Activated CD8-positive, alpha-beta T cell treated with anti-CD3 and anti-CD28 coated beads, Interleukin-2, amount 10 ng/mL, durations not matched to agents 7 days and 5 days (primary cell): ENCODE measurements around the gene SLC22A5. TPM values are rescaled to one million over a fixed set of nuclear protein-coding genes. Genes with fewer than 3 reads are reported as not detected.

Source experiments
- ATAC-seq: fragments of 150-1000 bp; cut with Tn5 transposase; one replicate; pipeline ENCODE4 v1.10.0; 2021; ENCODE audit warnings: moderate library complexity
- CTCF ChIA-PET: fragments of 350-600 bp; sonication (Branson Sonifier 250); formaldehyde crosslinking; loops from one replicate; lab custom pipeline; 2021; ENCODE audit warnings: antibody characterized with exemption; lab: Charles Lee
- POLR2A ChIA-PET: fragments of 350-600 bp; sonication (Branson Sonifier 250); formaldehyde crosslinking; loops from one replicate; lab custom pipeline; 2021; ENCODE audit warnings: antibody characterized with exemption; lab: Charles Lee
- DNase-seq: peaks from one replicate; pipeline ENCODE4 v3.0.0-alpha.2; 2020
- H3K27ac Mint-ChIP-seq: one replicate; pipeline ENCODE4 v1.8.0; 2021; ENCODE audit warnings: mild to moderate bottlenecking, mixed read lengths
- H3K27me3 Mint-ChIP-seq: one replicate; pipeline ENCODE4 v1.8.0; 2021; ENCODE audit warnings: low read depth, mixed read lengths
- H3K36me3 Mint-ChIP-seq: one replicate; pipeline ENCODE4 v1.8.0; 2021; ENCODE audit warnings: low read depth, mixed read lengths
- H3K4me1 Mint-ChIP-seq: one replicate; pipeline ENCODE4 v1.8.0; 2021; ENCODE audit warnings: low read depth, mixed read lengths
- H3K4me3 Mint-ChIP-seq: one replicate; pipeline ENCODE4 v1.8.0; 2021; ENCODE audit warnings: mild to moderate bottlenecking, mixed read lengths
- H3K9me3 Mint-ChIP-seq: one replicate; pipeline ENCODE4 v1.8.0; 2022; ENCODE audit warnings: mixed read lengths; ENCODE audit not compliant: insufficient read depth
- total RNA-seq, 2 experiments: library from RNA; stranded (reverse); gene quantifications; one replicate each; pipeline ENCODE4 v1.2.3, GENCODE V29; 2021

SLC22A5 gene
- total RNA-seq, 2 experiments from 2014 or later, result 2.2 to 3.5 TPM

DNA sequence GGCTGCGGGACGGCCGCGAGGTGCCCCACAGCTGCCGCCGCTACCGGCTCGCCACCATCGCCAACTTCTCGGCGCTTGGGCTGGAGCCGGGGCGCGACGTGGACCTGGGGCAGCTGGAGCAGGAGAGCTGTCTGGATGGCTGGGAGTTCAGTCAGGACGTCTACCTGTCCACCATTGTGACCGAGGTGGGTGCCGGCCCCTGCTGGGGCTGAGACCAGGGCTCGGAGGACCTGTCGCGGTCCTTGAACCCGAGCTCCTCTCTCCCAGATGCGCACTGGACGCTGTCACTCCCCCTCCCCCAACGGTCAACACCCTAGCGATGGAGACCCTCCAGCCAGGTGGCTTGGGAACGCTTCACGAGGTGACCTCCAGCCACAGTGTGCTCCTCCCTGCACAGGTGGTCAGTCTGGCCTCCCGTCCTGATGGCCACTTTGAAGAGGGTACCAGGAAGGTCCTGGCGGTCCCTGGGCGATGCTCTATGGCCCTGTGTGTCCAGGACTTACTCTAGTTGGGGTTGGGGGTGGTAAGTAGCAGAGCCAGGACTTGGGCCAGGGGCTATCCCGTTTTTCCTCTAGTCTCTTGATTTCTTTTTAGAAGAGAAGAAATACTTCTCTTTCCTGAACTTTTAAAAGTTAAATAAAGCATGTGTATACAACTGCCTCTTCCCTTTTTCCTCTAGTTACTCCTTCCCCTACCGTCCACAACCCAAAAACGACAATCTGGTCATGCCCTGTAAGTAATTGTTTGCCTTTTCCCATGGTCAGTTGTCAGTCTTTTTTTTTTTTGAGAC is 866 bp downstream of the SLC22A5 start:
- no peaks in the 10 kb centered on the region for H3K36me3 Mint-ChIP-seq
- H3K4me3 Mint-ChIP-seq, result peak overlapping the region; percentile 73
- POLR2A ChIA-PET, result interaction anchor here (0.6 to 2.1 kb wide), 3 partner anchors 77 to 142 kb away, joined by 3 to 6 read pairs (median 4); partner anchors contain the start of gene IRF1
- DNase-seq, result no peak
- no peaks in the 10 kb centered on the region for H3K9me3 Mint-ChIP-seq
- H3K27me3 Mint-ChIP-seq, result no peaks in the 10 kb centered on the region
- CTCF ChIA-PET, result interaction anchor here (0.7 to 2.5 kb wide), 9 partner anchors 9 to 450 kb away, joined by 3 to 8 read pairs (median 4); no protein-coding TSS in a partner anchor
- peaks cover 21% of the 10 kb centered on the region for H3K4me1 Mint-ChIP-seq
- ATAC-seq, result no peak
- peak overlapping the region; percentile 73 for H3K27ac Mint-ChIP-seq

DNA sequence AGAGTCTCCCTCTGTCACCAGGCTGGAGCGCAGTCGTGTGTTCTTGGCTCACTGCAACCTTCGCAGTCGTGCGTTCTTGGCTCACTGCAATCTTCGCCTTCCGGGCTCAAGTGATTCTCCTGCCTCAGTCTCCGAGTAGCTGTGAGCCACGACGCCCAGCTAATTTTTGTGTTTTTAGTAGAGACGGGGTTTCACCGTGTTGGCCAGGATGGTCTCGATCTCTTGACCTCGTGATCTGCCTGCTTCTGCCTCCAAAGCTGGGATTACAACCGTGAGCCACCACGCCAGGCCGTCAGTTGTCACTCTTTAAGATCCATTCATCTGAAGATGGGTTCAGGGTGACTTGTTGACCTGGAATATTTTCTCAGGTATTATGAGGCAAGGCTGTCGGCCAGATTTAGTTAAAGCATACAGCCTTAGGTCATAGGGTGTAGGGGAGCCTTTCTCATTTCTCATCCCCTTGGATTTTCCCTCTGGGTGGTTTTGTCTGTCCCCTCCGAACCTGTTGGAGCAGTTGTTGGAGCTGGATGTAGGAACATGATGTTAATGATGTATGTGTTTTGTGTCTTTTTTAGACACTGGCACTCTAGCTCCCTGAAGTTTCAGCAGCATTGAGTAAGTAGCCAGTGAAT is 1.6 kb downstream of the SLC22A5 start:
- no peaks in the 10 kb centered on the region for H3K36me3 Mint-ChIP-seq
- H3K9me3 Mint-ChIP-seq, result no peaks in the 10 kb centered on the region
- peak overlapping the region; percentile 73 for H3K27ac Mint-ChIP-seq
- ChIA-PET CTCF (interaction anchor here (0.7 to 1.7 kb wide), 7 partner anchors 14 to 308 kb away, joined by 3 to 4 read pairs (median 3); no protein-coding TSS in a partner anchor), POLR2A (no interaction called here)
- DNase-seq, result no peak
- peak overlapping the region; percentile 73 for H3K4me3 Mint-ChIP-seq
- H3K27me3 Mint-ChIP-seq, result no peaks in the 10 kb centered on the region
- H3K4me1 Mint-ChIP-seq, result peaks cover 21% of the 10 kb centered on the region
- no peak for ATAC-seq

DNA sequence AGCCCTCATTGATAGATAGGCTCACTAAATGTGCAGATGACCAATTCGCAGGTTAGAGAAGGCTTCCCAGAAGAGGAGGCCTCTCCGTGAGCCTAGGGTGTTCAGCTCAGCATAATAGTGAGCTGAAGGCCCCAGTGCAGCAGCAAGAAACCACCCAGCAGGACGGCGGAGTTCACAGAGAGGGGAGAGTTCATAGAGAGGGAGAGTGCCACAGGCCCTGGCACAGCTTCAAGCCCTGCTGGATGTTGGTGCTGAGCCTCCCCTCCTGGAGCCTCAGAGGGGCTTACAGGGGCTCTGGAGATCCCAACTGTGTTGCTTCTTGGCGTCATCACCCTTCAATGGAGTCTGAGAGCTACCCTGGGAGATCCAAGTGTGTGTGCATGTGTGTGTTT is 2.1 kb downstream of the SLC22A5 start:
- H3K4me3 Mint-ChIP-seq, result no peak overlapping the region
- H3K4me1 Mint-ChIP-seq, result peaks cover 21% of the 10 kb centered on the region
- no peak for ATAC-seq
- H3K9me3 Mint-ChIP-seq, result no peaks in the 10 kb centered on the region
- no peak overlapping the region for H3K27ac Mint-ChIP-seq
- POLR2A ChIA-PET, result no interaction called here
- DNase-seq, result no peak
- H3K27me3 Mint-ChIP-seq, result no peaks in the 10 kb centered on the region
- CTCF ChIA-PET, result interaction anchor here (0.7 to 1.7 kb wide), 6 partner anchors 13 to 308 kb away, joined by 3 to 4 read pairs (median 3); no protein-coding TSS in a partner anchor
- H3K36me3 Mint-ChIP-seq, result no peaks in the 10 kb centered on the region

DNA sequence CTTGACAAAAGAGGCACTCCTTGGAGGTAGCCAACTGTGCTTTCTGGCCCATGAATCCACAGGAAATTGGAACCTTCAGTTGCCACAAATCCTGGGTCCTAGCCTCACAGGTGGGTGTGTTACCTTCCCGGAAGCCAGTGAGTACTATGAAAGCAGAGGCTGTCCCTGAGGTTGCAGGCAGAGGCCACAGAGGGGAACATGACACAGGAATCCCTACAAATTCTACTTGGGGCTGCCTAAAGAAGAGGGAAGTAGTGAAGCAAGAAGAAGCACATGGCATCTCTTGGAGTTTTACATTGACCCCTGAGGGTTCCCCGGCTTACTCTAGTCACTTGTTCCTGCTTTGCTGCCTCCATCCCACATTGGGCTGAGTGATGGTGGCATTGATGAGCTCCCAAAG is 2.6 kb downstream of the SLC22A5 start:
- POLR2A ChIA-PET, result interaction anchor here (0.8 kb wide), 1 partner anchor 374 kb away, joined by 3 read pairs; no protein-coding TSS in a partner anchor
- DNase-seq, result no peak
- Mint-ChIP-seq H3K4me3 (no peak overlapping the region), H3K9me3 (no peaks in the 10 kb centered on the region), H3K27ac (no peak overlapping the region), H3K27me3 (no peaks in the 10 kb centered on the region), H3K36me3 (no peaks in the 10 kb centered on the region), H3K4me1 (peaks cover 21% of the 10 kb centered on the region)
- ATAC-seq, result no peak
- CTCF ChIA-PET, result interaction anchor here (0.7 to 1.7 kb wide), 5 partner anchors 14 to 309 kb away, joined by 3 to 4 read pairs (median 3); no protein-coding TSS in a partner anchor

DNA sequence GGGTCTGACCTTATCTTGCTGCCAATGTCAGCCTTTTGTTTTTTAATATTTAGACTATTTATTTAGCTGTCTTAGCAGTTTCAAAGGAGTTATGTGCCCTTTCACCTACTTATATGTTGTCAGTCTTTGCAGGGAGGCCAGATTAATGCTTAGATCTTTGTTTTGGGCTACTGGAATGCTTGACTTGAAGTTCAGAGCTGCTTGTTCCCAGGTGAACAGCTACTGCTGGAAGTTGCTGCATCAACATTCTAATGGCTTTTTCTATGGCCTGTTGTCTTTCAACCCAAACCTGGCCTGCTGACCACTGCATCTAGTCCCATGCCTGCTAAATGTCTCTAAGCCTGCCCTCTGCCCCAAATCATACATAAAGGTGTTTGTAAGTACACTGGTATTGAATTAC is 3.0 kb downstream of the SLC22A5 start:
- CTCF ChIA-PET, result no interaction called here
- Mint-ChIP-seq H3K36me3 (no peaks in the 10 kb centered on the region), H3K4me3 (no peak overlapping the region), H3K9me3 (no peaks in the 10 kb centered on the region), H3K27ac (no peak overlapping the region), H3K27me3 (no peaks in the 10 kb centered on the region), H3K4me1 (peaks cover 21% of the 10 kb centered on the region)
- no peak for ATAC-seq
- POLR2A ChIA-PET, result interaction anchor here (0.8 kb wide), 1 partner anchor 374 kb away, joined by 3 read pairs; no protein-coding TSS in a partner anchor
- no peak for DNase-seq

DNA sequence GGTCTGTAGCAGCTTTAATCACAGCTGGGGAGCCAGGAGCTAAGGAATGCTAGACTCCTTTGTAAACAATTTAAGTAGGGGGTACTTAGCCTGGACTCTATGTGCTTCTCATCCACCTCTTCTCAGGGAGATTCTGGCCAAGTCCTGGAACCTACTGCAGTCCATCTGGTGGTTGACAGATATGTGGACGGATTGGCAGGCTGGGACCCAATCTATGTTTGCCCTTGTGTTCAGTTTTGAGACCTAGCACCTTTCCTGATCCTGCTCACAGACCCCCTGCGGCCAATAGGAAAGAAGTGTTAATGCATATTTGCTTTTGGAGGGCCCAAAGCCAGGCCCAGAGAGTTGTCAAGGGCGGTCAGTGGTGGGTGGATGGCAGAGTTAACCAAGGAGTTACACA is 6.4 kb downstream of the SLC22A5 start:
- no peak for DNase-seq
- ChIA-PET CTCF (interaction anchor here (0.9 to 1.7 kb wide), 2 partner anchors 10 to 11 kb away, joined by 3 to 6 read pairs; no protein-coding TSS in a partner anchor), POLR2A (no interaction called here)
- H3K9me3 Mint-ChIP-seq, result no peaks in the 10 kb centered on the region
- H3K4me3 Mint-ChIP-seq, result no peak overlapping the region
- H3K36me3 Mint-ChIP-seq, result no peaks in the 10 kb centered on the region
- H3K4me1 Mint-ChIP-seq, result peaks cover 11% of the 10 kb centered on the region
- no peak overlapping the region for H3K27ac Mint-ChIP-seq
- ATAC-seq, result no peak
- H3K27me3 Mint-ChIP-seq, result no peaks in the 10 kb centered on the region

DNA sequence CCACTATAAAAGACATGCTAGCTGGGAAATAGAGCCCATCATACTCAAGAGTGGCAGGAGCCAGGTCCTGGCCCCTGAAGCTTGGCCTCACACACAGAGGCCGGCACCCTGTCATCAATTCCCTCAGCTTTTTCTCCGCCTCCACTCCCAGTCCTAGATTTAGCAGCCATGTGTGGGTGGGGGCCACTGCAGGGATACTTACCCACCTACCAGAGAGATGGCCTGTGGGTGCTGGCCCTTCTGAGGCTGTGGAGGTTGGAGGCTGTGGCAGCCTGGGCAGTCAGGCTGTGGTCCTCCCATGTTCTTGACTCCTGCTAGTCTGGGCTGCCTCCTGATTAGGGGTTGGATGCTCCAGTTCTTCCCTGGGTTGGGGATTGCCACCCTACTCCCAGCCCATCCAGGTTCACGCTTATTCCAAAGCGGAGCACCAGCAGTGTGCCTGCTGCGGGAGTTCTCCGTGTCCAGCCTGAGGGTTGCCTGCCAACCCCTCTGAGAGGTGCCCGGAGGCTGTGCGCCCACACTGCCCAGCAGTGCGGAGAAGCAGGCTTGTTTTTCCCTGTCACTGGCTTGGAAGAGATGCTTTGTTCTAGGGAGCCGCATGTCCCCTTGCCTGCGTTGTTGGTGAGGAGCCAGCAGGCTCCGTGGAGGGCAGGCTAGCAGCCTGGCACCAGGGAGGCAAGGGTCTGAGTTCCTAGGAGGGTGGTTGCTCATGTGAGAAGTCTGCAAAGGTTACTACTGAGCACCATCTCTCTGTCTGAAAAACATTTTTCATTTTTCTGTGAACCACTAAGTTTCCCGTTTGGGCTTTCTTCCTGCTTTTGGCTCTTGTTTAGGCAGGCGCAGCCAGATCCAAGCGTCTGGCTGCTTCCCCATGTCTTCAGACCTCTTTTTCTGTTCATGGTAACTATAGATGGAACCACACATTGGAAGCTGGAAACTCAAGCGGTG is 7.5 kb downstream of the SLC22A5 start:
- H3K27ac Mint-ChIP-seq, result no peak overlapping the region
- H3K4me1 Mint-ChIP-seq, result peaks cover 9% of the 10 kb centered on the region
- no peak overlapping the region for H3K4me3 Mint-ChIP-seq
- H3K9me3 Mint-ChIP-seq, result no peaks in the 10 kb centered on the region
- H3K27me3 Mint-ChIP-seq, result no peaks in the 10 kb centered on the region
- ATAC-seq (no peak), DNase-seq (no peak)
- CTCF ChIA-PET, result interaction anchor here (0.9 to 1.1 kb wide), 2 partner anchors 9 to 506 kb away, joined by 3 read pairs; no protein-coding TSS in a partner anchor
- no peaks in the 10 kb centered on the region for H3K36me3 Mint-ChIP-seq
- POLR2A ChIA-PET, result no interaction called here

DNA sequence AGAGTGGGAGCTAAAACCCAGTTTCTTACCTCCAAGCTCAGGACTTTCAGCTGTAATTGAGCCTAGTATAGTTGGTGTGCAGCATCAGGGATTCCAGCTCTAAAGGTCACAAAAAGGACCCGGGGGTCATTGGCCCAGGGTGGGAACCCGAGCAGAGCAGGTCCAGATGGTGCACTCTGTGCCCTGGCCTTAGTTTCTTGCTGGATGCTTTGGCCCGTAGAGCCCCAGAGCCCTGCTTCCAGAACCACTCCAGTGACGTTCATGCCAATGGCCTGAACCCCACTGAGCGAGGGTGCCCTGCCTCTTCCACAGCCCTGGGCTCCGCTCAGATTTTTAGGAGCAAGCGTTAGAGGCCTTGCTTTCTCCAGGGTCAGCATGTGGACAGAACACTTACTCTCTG is 8.2 kb downstream of the SLC22A5 start:
- no peaks in the 10 kb centered on the region for H3K36me3 Mint-ChIP-seq
- ChIA-PET POLR2A (no interaction called here), CTCF (interaction anchor here (0.9 to 1.9 kb wide), 3 partner anchors 9 to 506 kb away, joined by 3 to 7 read pairs (median 3); no protein-coding TSS in a partner anchor)
- H3K27me3 Mint-ChIP-seq, result no peaks in the 10 kb centered on the region
- ATAC-seq, result no peak
- H3K4me1 Mint-ChIP-seq, result peaks cover 1% of the 10 kb centered on the region
- H3K9me3 Mint-ChIP-seq, result no peaks in the 10 kb centered on the region
- no peak for DNase-seq
- H3K4me3 Mint-ChIP-seq, result no peak overlapping the region
- no peak overlapping the region for H3K27ac Mint-ChIP-seq

DNA sequence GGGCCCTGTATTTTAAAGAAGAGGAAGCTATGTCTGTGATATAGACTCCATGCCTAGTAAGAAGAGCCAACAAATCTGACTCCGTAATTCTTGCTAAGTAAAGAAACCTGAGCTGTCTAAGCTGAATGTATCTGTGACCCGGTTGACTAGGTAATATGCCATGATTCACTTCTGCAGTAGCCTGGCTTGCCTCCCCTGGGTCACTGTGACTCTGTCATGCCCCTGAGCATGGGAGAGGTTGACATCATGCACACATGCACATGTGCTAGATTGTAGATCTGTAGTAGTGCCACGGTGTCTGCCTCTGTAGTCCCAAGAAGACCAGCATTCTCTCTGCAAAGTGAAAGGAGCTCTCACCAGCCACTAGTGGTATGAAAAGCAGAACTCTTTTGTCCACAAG is 9.1 kb downstream of the SLC22A5 start:
- no peak for DNase-seq
- H3K36me3 Mint-ChIP-seq, result no peaks in the 10 kb centered on the region
- CTCF ChIA-PET, result interaction anchor here (0.8 to 1.9 kb wide), 6 partner anchors 9 to 442 kb away, joined by 3 to 7 read pairs (median 4); partner anchors contain the start of gene SLC22A5
- H3K4me3 Mint-ChIP-seq, result no peak overlapping the region
- no peak overlapping the region for H3K27ac Mint-ChIP-seq
- H3K27me3 Mint-ChIP-seq, result no peaks in the 10 kb centered on the region
- no peaks in the 10 kb centered on the region for H3K9me3 Mint-ChIP-seq
- POLR2A ChIA-PET, result interaction anchor here (0.8 to 1.3 kb wide), 2 partner anchors 117 to 133 kb away, joined by 3 read pairs; no protein-coding TSS in a partner anchor
- no peak for ATAC-seq
- no peaks in the 10 kb centered on the region for H3K4me1 Mint-ChIP-seq

DNA sequence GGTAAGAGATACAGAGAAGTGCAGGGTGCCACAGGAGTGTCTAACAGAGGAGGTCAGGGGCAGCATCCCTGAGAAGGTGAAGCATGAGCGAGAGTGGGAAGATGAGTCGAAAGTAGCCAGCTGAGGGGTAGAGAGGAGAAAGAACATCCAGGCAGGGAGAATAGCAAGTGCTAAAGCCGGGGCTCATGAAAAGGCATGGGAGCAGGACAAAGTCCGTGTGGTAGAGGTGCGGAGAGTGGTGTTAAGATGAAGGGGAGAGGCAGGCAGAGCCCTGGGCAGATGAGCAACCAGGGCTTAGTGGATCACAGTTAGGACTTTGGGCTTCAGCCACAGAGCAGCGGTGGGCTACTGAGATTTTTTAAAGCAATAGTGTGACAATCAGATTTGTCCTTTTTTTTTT is 10.5 kb downstream of the SLC22A5 start:
- no peak for DNase-seq
- Mint-ChIP-seq H3K36me3 (no peaks in the 10 kb centered on the region), H3K27ac (no peak overlapping the region), H3K27me3 (no peaks in the 10 kb centered on the region), H3K9me3 (no peaks in the 10 kb centered on the region), H3K4me3 (no peak overlapping the region), H3K4me1 (peaks cover under 1% of the 10 kb centered on the region)
- ChIA-PET POLR2A (interaction anchor here (0.6 kb wide), 1 partner anchor 14 kb away, joined by 3 read pairs; no protein-coding TSS in a partner anchor), CTCF (interaction anchor here (18.8 kb wide), 1 partner anchor 121 kb away, joined by 400 read pairs; no protein-coding TSS in a partner anchor)
- ATAC-seq, result no peak
